NCI-H1105 (cell line): ENCODE data around the gene PELI3.
A peak's percentile ranks its signal among the peaks of the same experiment; 100 is the strongest.

Experiments
- DNase-seq: peaks from one replicate; lab custom pipeline; 2025; lab: John Stamatoyannopoulos, UW

Gene PELI3

DNA sequence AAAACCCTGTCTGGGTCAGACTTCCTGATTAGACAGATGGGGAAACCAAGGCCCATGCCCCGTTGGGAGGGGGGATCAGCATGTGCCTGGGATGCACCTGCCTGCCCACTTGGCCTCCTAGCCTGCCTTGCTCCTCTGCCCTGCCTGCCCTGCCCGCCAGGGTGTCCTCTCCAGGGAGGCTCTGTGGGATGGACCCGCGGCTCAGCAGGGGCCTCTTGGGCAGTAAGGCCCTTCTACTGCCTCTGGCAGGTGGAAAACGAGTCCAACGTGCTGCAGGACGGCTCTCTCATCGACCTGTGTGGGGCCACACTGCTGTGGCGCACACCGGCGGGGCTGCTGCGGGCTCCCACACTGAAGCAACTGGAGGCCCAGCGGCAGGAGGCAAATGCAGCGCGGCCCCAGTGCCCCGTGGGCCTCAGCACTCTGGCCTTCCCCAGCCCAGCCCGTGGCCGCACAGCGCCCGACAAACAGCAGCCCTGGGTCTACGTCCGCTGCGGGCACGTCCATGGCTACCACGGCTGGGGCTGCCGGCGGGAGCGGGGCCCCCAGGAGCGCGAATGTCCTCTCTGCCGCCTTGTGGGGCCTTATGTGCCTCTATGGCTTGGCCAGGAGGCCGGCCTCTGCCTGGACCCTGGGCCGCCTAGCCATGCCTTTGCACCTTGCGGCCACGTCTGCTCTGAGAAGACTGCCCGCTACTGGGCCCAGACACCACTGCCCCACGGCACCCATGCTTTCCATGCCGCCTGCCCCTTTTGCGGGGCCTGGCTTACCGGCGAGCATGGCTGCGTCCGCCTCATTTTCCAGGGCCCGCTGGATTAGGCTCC is 8.9 kb downstream of the PELI3 start:
- no peak for DNase-seq

GRCh38 chr11:66476173-66476840 is 9.6 kb downstream of the PELI3 start:
- DNase-seq: no peak

DNA sequence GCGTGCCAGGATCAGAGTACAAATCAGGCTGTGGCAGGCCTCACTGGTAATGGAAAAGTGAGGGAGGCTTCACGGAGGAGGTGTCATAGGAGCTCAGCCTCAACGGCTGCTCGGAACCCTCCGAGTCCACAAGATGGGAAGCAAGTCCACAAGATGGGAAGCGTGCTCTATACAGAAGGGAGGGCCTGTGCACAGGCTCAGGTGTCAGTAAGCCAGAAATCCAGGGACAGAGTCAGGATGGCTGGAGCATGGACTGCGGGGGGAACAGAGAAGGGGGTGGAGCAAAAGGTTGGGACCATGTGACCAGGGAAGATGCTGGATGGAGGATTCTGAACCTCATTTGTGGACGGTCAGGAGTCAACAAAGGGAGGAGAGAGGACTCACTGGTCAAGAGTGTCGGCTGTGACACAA is 10.1 kb downstream of the PELI3 start:
- no peak for DNase-seq

DNA sequence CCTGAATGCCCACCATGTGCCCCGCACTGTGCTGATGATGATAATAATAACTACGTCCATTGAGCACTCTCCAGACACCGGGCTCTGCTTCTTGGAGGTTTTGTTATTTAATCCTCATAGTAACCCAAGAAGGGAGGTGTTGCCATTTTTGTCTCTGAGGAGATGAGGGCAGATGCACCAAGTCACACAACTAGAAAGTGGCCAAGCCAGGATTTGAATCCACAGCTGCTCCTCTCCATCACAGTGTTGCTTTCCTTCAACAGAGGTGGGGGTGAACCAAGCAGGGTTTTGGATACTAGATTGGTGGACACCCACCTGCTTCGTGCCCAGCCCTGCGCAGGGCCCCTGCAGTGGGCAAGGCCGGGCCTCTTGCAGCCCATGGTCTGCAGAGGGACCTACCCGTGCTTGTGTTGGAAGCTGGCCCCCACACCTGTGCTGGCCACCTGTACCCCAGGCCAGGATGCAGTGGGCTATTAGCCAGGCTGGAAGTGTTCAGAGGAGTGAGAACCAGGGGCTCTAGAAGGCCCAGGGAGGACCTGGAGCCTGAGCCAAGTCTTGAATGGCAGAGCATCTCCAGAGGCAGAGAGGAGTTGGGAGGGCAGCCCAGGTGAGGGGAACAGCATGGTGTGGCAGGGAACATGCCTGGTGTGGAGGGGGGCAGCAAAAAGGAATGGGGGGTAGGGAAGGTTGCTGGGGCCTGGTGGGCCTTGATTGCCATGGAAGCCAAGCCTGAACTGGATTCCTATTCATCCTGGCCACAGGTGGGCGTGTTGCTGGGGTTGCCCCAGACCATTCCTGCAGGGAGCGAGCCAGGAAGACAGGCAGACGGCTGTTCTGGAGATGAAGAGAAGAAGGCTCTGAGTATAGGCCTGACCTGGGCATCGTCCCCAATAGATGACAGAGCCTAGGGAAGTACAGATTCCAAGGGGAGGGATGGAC is 10.8 kb downstream of the PELI3 start:
- DNase-seq: no peak

DNA sequence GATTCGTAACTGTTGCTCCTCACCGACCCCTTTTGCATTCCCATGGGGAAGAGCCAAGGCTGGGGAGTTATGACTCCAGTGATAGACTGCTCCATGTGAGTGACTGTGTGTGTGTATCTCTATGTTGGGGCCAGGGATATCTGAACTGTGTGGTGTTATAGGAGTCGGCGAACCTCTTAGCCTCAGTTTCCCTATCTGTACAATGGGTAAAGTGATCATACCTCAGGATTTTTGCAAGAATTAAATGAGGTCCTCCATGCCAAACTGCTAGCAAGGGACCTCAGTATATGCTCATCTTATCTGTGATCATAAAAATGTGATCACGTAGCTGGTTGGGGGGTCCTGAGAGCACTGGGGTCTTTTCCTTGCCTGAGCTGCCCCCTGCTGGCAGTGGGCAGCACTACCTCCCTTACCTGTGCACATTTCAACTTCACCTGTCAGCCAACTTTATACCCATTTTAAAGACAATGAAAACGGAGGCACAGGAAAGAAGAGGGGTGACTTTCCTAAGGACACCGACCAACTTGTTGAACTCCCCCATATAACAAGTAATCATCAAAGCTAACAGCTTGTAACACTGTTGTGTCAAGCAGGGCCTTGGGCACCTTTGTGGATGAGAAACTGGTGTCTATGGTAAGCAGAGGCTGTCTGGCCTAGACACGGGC is 12.2 kb downstream of the PELI3 start:
- no peak for DNase-seq

DNA sequence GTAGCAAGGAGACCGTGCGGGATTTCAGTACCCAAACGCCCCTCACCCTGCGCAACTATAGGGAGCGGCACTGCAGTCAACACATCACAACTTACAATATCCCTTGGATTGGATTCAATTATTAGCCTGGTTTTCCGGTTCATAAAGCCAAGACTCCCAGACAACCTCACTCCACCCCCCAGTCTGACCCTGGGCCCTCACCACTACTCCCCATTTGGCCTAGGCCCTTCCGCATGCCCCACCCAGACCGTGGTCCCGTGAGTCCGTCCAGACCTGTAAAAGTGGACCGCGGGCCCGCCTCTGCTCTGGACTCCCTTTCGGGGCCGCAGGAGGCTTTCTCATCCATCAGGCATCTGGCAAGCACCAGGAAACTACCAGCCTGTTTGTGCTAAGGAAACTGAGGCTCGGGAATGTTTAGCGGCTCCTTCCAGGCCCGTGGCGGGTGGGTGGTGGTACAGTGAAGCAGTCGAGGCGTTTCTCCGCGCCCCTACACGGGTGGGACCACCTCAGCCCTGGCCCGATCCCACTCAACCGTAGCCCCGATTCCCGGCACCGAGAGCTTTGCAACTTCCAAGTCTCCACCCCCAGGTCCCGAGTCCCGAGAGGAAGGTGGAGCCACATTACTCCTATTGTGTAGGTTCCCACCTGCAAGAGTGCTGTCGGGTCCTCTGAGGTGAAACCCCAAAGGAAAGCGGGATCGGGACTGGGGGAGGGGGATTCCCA is 12.8 kb downstream of the PELI3 start:
- DNase-seq: peak; percentile 87

DNA sequence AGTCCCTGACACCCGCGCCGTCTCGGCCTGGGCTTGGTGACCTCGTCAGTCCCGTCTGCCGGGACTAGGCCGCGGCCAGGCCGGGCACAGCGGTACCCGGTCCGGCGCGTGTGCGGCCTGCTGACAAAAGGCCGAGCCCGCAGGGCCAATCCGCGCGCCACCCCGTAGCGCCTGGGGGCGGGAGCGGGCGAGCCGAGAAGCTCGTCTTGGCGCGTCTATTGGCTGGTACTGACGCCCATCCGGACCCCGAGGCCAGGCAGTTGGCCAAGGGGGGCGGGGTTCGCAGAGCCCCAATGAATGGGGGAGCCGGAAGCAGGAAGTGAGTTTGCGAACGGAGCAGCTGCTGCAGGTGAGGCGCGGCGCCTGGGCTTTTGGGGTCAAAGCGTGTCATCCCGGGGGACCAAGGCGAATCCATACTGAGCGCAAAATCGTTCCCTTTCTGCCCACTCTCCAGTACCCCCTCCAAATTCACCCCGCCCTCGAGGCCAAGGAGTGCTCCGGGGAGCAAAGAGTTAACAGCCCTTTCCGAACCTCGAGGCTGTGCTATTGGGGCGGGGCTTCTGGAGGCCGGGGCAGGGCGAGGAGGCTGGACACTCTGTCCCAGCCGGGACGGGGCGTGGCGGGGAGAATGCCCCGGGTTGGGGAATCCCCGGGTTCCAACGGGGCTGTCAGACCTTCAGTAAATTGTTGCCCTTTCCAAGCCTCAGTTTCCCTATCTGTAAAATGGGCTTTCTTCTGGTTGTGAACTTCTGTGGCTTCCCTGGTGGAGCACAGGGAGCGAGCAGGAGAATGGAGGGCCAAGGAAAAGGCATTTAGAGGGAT is 13.6 kb downstream of the PELI3 start, which contains the start of gene DPP3:
Gene DPP3 (plus strand): TSS at position 318 of the 822 bp plus-strand sequence. CDS start 1,767 bp downstream, outside the sequence.
- peak; percentile 96 for DNase-seq

GRCh38 chr11:66484806-66485380 is 18.2 kb downstream of the PELI3 start:
- DNase-seq: no peak

GRCh38 chr11:66488957-66489356 is 22.3 kb downstream of the PELI3 start:
- no peak for DNase-seq

- DNase-seq: no peak
These were observed 22.9 kb downstream of the PELI3 start for GRCh38 chr11:66489636-66490035.

- no peak for DNase-seq
These were observed 24.7 kb downstream of the PELI3 start for GRCh38 chr11:66491315-66491935.

DNA sequence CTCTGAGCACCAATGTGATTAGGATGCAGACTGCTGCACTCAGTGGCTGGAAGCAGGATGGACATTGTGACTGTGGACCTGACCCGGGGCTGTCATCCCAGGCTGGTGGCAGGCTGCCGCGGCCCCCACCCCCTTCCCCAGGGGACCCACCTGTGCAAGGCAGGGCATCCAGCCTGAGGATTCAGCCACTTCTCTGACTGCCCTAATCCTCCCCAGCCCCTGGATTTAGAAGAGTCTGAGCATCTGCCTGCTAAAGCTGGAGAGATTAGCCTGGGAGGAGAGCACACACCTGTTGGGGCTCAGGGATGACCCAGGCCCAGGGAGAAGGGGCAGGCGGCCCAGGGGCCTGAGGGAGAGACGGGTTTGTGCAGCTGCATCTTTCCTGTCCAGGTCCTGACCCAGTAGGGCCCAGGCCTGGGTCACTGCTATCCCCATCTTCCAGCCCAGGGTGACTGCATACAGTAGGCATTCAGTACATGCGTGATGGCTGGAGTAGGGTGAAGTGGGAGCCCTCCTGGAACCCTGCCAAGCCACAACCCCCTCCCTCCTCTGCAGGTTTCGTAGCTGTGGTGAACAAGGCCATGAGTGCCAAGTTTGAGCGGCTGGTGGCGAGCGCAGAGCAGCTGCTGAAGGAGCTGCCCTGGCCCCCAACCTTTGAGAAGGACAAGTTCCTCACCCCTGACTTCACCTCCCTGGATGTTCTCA is 25.6 kb downstream of the PELI3 start:
- no peak for DNase-seq

DNA sequence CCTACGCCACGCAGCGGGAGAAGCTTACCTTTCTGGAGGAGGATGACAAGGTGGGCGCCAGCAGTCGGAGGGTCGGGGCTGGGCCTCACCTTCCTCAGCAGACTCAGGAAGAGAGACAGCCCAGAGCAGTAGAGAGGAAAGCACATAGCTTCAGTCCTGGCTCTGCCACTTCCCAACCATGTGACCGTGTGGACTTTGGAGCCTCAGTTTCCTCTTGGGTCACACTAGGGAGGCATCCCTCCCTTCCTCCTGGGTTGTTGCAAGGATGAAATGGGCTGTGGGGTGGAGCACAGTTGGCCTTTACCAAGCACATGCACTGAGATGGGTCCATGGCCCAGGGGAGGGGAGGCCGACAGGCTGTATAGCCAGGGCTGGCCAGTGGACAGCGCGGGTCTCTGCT is 26.4 kb downstream of the PELI3 start:
- DNase-seq: no peak

- DNase-seq: no peak
These were observed 27.8 kb downstream of the PELI3 start for GRCh38 chr11:66494458-66494857.

- no peak for DNase-seq
These were observed 28.2 kb downstream of the PELI3 start for GRCh38 chr11:66494935-66495334.

DNA sequence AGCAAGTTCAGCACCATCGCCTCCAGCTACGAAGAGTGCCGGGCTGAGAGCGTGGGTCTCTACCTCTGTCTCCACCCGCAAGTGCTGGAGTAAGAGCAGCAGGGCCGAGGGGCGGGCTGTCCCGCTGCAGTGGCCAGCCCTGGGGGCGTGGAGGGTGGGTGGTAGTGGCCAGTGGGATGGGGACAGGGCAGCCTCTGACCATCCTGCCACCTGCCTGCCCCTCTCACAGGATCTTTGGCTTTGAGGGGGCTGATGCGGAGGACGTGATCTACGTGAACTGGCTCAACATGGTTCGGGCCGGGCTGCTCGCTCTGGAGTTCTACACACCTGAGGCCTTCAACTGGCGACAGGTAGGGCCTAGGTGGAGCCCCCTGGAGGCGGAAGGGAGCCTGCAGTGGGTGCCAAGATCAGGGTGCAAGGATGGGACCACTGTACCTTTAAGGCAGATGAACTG is 28.7 kb downstream of the PELI3 start:
- DNase-seq: no peak

- no peak for DNase-seq
These were observed 30.5 kb downstream of the PELI3 start for GRCh38 chr11:66497206-66497605.

GRCh38 chr11:66498506-66498905 is 31.8 kb downstream of the PELI3 start:
- no peak for DNase-seq
